ENCODE results near the gene URM1. TPM values are rescaled to one million over a fixed set of nuclear protein-coding genes. Genes with fewer than 3 reads are reported as not detected.

The URM1 gene
- total RNA-seq, 1 donor from 2014 or later: 10.3 TPM

DNA sequence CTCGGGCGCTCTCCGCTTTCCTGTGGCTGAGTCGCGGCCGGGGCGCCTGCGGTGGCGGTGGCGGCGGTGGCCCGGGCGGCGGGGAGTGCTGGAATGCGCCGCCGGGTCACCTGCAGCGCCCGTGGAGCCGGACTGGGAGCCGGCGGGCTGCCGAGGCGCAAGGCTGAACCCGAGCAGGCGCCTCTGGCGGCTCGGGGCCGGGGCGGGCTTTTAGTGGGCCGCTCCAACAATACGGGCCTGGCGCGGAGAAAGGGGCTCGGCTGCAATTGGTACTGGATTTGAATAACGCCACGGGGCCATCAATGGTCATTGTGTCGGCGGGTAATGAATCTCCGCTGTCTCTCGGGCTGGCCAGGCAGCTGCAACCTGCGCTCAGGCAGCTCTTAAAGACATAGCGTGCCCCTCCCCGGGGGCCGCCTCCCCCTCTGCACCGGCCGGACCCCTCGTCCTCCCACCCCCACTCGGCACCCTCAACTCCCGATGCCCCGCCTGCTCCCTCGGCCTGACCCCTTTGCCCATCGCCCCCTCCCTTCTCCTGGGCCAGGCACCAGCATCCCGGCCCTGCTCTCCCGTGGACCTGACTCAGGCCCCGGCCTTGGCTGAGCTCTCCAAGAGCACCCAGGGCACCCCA lies 22.1 kb downstream of the URM1 start:
- H3K9me3 ChIP-seq (ENCODE audit: low read depth): no peaks in the 10 kb centered on the region
- peak; percentile 95 for DNase-seq (ENCODE audit: low spot score)
- H3K9ac ChIP-seq: no peak overlapping the region
- peaks cover 56% of the 10 kb centered on the region for H3F3A ChIP-seq (ENCODE audit: low read depth)
- H3K27me3 ChIP-seq: peaks cover 100% of the 10 kb centered on the region
- no peak for TF ChIP-seq EZH2phosphoT487 (IDR thresholded peaks at IDR 0.05)
- TF ChIP-seq, protein P1, sequence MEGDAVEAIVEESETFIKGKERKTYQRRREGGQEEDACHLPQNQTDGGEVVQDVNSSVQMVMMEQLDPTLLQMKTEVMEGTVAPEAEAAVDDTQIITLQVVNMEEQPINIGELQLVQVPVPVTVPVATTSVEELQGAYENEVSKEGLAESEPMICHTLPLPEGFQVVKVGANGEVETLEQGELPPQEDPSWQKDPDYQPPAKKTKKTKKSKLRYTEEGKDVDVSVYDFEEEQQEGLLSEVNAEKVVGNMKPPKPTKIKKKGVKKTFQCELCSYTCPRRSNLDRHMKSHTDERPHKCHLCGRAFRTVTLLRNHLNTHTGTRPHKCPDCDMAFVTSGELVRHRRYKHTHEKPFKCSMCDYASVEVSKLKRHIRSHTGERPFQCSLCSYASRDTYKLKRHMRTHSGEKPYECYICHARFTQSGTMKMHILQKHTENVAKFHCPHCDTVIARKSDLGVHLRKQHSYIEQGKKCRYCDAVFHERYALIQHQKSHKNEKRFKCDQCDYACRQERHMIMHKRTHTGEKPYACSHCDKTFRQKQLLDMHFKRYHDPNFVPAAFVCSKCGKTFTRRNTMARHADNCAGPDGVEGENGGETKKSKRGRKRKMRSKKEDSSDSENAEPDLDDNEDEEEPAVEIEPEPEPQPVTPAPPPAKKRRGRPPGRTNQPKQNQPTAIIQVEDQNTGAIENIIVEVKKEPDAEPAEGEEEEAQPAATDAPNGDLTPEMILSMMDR (IDR thresholded peaks at IDR 0.05): peak; percentile 3
- peak overlapping the region; percentile 50 for H3K4me3 ChIP-seq
- peaks cover 98% of the 10 kb centered on the region for H4K20me1 ChIP-seq (ENCODE audit: low read depth)
- Mint-ChIP-seq H3K4me3 (peak overlapping the region; percentile 93), H3K4me1 (peaks cover 58% of the 10 kb centered on the region), H3K27ac (peak overlapping the region; percentile 96), H3K27me3 (ENCODE audit: insufficient read depth, low read depth) (peaks cover 51% of the 10 kb centered on the region), H3K36me3 (peaks cover 11% of the 10 kb centered on the region), H3K9me3 (no peaks in the 10 kb centered on the region)
- H3K79me2 ChIP-seq (ENCODE audit: low read depth): no peaks in the 10 kb centered on the region
- no peak overlapping the region for H2AFZ ChIP-seq (replicated peaks)
- no peaks in the 10 kb centered on the region for H3K36me3 ChIP-seq
- no peak overlapping the region for H3K27ac ChIP-seq
- H3K4me1 ChIP-seq: peaks cover 21% of the 10 kb centered on the region
- peak overlapping the region; percentile 90 for H3K4me2 ChIP-seq

DNA sequence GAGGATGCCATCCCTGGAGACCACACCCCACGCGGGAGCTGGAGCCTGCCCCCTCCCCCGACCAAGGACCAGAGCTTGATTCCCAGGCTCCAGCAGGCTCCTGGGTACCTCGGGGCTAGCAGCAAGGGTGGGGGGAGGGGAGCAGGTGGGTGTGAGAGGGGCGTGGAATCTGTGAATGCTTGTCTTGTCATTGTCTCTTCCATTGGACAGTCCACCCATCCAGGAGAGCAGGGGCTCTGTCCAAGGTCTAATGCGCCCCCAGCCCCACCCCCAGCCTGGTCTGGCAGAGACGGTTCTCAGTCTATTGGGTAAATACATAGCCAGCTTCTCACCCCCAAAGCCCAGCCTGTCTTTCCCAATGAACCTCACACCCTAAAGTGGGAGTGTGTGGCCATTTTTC lies 22.8 kb downstream of the URM1 start:
- Histone ChIP-seq H3K27ac (no peak overlapping the region), H3F3A (ENCODE audit: low read depth) (peaks cover 55% of the 10 kb centered on the region), H3K79me2 (ENCODE audit: low read depth) (no peaks in the 10 kb centered on the region), H3K36me3 (no peaks in the 10 kb centered on the region), H3K9ac (no peak overlapping the region), H3K4me3 (no peak overlapping the region), H3K4me1 (peaks cover 21% of the 10 kb centered on the region), H3K27me3 (peaks cover 100% of the 10 kb centered on the region), H2AFZ (replicated peaks) (no peak overlapping the region), H3K9me3 (ENCODE audit: low read depth) (no peaks in the 10 kb centered on the region), H3K4me2 (no peak overlapping the region), H4K20me1 (ENCODE audit: low read depth) (peaks cover 91% of the 10 kb centered on the region)
- Mint-ChIP-seq H3K9me3 (no peaks in the 10 kb centered on the region), H3K36me3 (peaks cover 11% of the 10 kb centered on the region), H3K4me3 (peak overlapping the region; percentile 93), H3K27ac (peak overlapping the region; percentile 97), H3K4me1 (peaks cover 52% of the 10 kb centered on the region), H3K27me3 (ENCODE audit: insufficient read depth, low read depth) (peaks cover 52% of the 10 kb centered on the region)
- no peak for TF ChIP-seq EZH2 (IDR thresholded peaks at IDR 0.05)
- TF ChIP-seq, protein P1 (IDR thresholded peaks at IDR 0.05): no peak
- TF ChIP-seq EZH2phosphoT487 (IDR thresholded peaks at IDR 0.05): no peak
- peak; percentile 32 for DNase-seq (ENCODE audit: low spot score)

DNA sequence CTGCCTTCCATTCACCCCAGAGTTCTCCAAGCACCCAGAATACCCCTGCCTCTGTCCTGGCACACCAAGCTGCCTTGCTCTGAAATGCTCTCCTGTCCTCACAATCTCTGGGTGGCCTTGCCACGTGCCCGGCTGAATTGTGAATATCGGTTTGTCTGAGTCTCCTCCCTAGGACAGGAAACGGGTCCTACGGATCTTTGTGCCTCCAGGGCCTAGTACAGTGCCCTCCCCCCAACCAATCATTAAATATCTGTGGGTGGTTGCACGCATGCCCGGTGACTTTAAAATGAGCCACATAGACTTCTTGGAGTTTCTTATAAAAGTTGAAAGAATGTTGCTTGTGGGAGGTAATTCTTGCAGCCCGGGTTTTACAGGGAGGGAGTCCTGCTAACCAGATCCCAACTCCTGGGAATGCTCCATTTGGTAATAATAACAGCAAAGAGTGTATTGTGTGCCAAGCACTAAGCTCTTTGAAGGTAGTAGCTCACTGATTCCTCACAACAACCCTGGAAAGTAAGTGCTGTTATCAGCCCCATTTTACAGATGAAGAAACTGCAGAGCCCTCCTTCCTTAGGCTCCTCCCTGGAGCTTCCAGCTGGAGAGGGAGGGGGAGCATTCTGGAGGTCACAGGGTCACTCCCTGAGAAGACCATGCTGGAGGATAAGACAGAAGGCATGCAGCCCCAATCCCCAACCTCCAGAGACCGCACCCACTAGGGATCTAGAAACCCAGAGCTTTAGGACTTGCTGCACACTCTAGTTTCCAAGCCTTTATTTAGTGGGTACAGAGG lies 23.4 kb downstream of the URM1 start:
- Histone ChIP-seq H2AFZ (replicated peaks) (no peak overlapping the region), H3K9me3 (ENCODE audit: low read depth) (no peaks in the 10 kb centered on the region), H4K20me1 (ENCODE audit: low read depth) (peaks cover 91% of the 10 kb centered on the region), H3K27ac (no peak overlapping the region), H3K9ac (no peak overlapping the region), H3K4me3 (no peak overlapping the region), H3K79me2 (ENCODE audit: low read depth) (no peaks in the 10 kb centered on the region), H3K4me2 (no peak overlapping the region), H3K36me3 (no peaks in the 10 kb centered on the region), H3K4me1 (peaks cover 21% of the 10 kb centered on the region), H3F3A (ENCODE audit: low read depth) (peaks cover 51% of the 10 kb centered on the region), H3K27me3 (peaks cover 100% of the 10 kb centered on the region)
- DNase-seq (ENCODE audit: low spot score): peak; percentile 34
- Mint-ChIP-seq H3K9me3 (no peaks in the 10 kb centered on the region), H3K4me1 (peaks cover 48% of the 10 kb centered on the region), H3K27me3 (ENCODE audit: insufficient read depth, low read depth) (peaks cover 52% of the 10 kb centered on the region), H3K36me3 (peaks cover 11% of the 10 kb centered on the region), H3K27ac (peak overlapping the region; percentile 97), H3K4me3 (peak overlapping the region; percentile 93)
- TF ChIP-seq EZH2 (IDR thresholded peaks at IDR 0.05) (no peak), EZH2phosphoT487 (IDR thresholded peaks at IDR 0.05) (no peak)
- TF ChIP-seq, protein P1 (IDR thresholded peaks at IDR 0.05): no peak
